Bronchial epithelial cell (primary cell): Measurements from ENCODE around the gene AGBL3. TPM values are rescaled to one million over a fixed set of nuclear protein-coding genes. Genes with fewer than 3 reads are reported as not detected.

Experiments used
- DNase-seq: peaks from one replicate; pipeline ENCODE4 v3.0.0-alpha.2; 2010; ENCODE audit warnings: low read depth
- FAIRE-seq: peaks from 2 replicates; lab custom pipeline; 2011; peaks lifted over from hg19 to GRCh38; lab: Jason Lieb, UNC
- H3K27me3 ChIP-seq: 2 replicates; pipeline ENCODE4 v1.5.1; 2011; ENCODE audit warnings: low read length; ENCODE audit not compliant: control insufficient read depth, insufficient read depth
- H3K36me3 ChIP-seq: 2 replicates; pipeline ENCODE4 v1.5.1; 2011; ENCODE audit warnings: low read length; ENCODE audit not compliant: control insufficient read depth, insufficient read depth
- H3K4me3 ChIP-seq: 2 replicates; pipeline ENCODE4 v1.5.1; 2011; ENCODE audit warnings: mild to moderate bottlenecking, low read depth, low read length, control low read depth
- CTCF ChIP-seq: IDR thresholded peaks from 2 replicates; pipeline ENCODE4 v1.5.1; 2011; ENCODE audit warnings: mild to moderate bottlenecking, moderate library complexity, low read length, control low read depth, inconsistent platforms; ENCODE audit not compliant: insufficient read depth, severe bottlenecking
- total RNA-seq: library from RNA; depleted of rRNA; stranded (reverse); fragments of >200 nt; gene quantifications from 2 replicates; pipeline ENCODE4 v1.2.1, GENCODE V29; 2014

The AGBL3 gene
- total RNA-seq, 1 donor from 2014 or later, result 1.8 TPM

GRCh38 chr7:134954197-134955082 lies 31.9 kb upstream of the AGBL3 start:
- peak; percentile 38 for TF ChIP-seq CTCF
- FAIRE-seq (no peak), DNase-seq (peak; percentile 33)
- H3K4me3 ChIP-seq, result no peak overlapping the region
- H3K27me3 ChIP-seq, result no peaks in the 10 kb centered on the region
- H3K36me3 ChIP-seq, result peaks cover 16% of the 10 kb centered on the region

- Histone ChIP-seq H3K27me3 (no peaks in the 10 kb centered on the region), H3K4me3 (no peak overlapping the region), H3K36me3 (peaks cover 15% of the 10 kb centered on the region)
- DNase-seq (no peak), FAIRE-seq (no peak)
- no peak for TF ChIP-seq CTCF
These were observed 29.3 kb upstream of the AGBL3 start for GRCh38 chr7:134957005-134957404.

GRCh38 chr7:134959810-134960209 lies 26.5 kb upstream of the AGBL3 start:
- DNase-seq (no peak), FAIRE-seq (no peak)
- no peak for TF ChIP-seq CTCF
- no peaks in the 10 kb centered on the region for H3K27me3 ChIP-seq
- H3K4me3 ChIP-seq, result no peak overlapping the region
- peaks cover 14% of the 10 kb centered on the region for H3K36me3 ChIP-seq

GRCh38 chr7:134962270-134962780 lies 24.0 kb upstream of the AGBL3 start:
- DNase-seq (no peak), FAIRE-seq (no peak)
- no peak for TF ChIP-seq CTCF
- Histone ChIP-seq H3K27me3 (no peaks in the 10 kb centered on the region), H3K36me3 (peaks cover 17% of the 10 kb centered on the region), H3K4me3 (no peak overlapping the region)

- Histone ChIP-seq H3K4me3 (no peak overlapping the region), H3K27me3 (no peaks in the 10 kb centered on the region), H3K36me3 (peaks cover 17% of the 10 kb centered on the region)
- DNase-seq, result no peak
- FAIRE-seq, result no peak
- TF ChIP-seq CTCF, result no peak
These were observed 23.3 kb upstream of the AGBL3 start for GRCh38 chr7:134963036-134963435.
